ENCODE results near the gene OR11H7.

GRCh38 chr14:20204721-20205120 lies 24.1 kb upstream of the OR11H7 start:
- TF ChIP-seq POLR2A (IDR thresholded peaks at IDR 0.05; ENCODE audit: low read length) = no peak
- TF ChIP-seq GATA1 (IDR thresholded peaks at IDR 0.05; ENCODE audit: low read depth, low read length) = no peak
